ENCODE results near the gene CST5. TPM values are rescaled to one million over a fixed set of nuclear protein-coding genes. Genes with fewer than 3 reads are reported as not detected.
"Not testable (repeated sequence)": the region's sequence is repeated elsewhere in the genome, so short reads cannot be mapped to it uniquely, and the experiment has no call there.

CST5 gene
- total and polyA plus RNA-seq, 4 donors = not detected

DNA sequence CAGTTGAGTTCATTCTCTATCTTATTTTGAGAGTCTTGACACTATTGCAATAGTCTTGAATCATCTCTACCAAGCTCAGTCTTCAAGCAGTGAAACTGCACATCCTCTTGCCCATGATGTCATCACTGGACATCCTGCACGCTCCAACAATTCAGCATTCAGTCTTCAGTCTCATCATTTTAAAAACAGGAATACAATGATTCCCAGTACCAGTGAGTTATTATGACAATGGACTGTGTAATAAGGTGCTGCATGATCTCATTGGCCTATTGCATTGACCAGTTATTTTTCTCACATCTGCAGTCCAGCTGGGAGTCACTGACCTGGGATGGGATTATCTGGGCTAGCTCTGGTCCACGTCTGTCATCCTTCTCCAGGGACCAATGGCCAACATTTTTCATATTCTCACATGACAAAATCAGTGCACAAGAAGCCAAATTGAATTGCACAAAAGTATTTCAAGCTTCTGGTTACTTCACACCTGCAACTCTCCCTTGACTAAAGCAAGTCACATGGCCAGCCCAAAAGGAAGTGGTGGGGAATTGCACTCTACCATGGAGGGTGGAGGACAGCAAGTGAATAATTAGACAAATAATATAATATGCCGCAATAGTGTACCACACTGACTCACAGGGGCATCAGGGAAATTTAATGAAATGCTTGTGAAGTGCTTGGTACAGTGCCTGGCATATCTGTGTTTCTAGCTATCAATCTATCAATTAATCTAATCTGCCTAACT lies 46.6 kb downstream of the CST5 start:
- Histone ChIP-seq H3K4me1 (ENCODE audit: control insufficient read depth in 4 of 4, insufficient read depth in 4 of 4, low read length in 3 of 4) (no peaks in the 10 kb centered on the region), H3K9ac (ENCODE audit: low read depth in 1 of 2, low read length in 2 of 2) (no peak overlapping the region), H3K9me3 (ENCODE audit: control insufficient read depth in 4 of 4, low read length in 3 of 4) (no peaks in the 10 kb centered on the region), H3K36me3 (ENCODE audit: control insufficient read depth in 4 of 4, insufficient read depth in 3 of 4, low read depth in 1 of 4, low read length in 3 of 4) (no peaks in the 10 kb centered on the region), H3K4me3 (ENCODE audit: low read depth in 1 of 3, low read length in 3 of 3) (no peak overlapping the region), H3K27ac (ENCODE audit: low read depth in 1 of 2, low read length in 2 of 2) (no peak overlapping the region), H3K27me3 (ENCODE audit: control insufficient read depth in 4 of 4, insufficient read depth in 4 of 4, low read length in 3 of 4) (no peaks in the 10 kb centered on the region)
- DNase-seq (ENCODE audit: low spot score) = no peak
- WGBS = 57% methylated on average over 3 of the region's 3 CpGs
- TF ChIP-seq RXRA (IDR thresholded peaks at IDR 0.05) = no peak
- TF ChIP-seq, protein P1, sequence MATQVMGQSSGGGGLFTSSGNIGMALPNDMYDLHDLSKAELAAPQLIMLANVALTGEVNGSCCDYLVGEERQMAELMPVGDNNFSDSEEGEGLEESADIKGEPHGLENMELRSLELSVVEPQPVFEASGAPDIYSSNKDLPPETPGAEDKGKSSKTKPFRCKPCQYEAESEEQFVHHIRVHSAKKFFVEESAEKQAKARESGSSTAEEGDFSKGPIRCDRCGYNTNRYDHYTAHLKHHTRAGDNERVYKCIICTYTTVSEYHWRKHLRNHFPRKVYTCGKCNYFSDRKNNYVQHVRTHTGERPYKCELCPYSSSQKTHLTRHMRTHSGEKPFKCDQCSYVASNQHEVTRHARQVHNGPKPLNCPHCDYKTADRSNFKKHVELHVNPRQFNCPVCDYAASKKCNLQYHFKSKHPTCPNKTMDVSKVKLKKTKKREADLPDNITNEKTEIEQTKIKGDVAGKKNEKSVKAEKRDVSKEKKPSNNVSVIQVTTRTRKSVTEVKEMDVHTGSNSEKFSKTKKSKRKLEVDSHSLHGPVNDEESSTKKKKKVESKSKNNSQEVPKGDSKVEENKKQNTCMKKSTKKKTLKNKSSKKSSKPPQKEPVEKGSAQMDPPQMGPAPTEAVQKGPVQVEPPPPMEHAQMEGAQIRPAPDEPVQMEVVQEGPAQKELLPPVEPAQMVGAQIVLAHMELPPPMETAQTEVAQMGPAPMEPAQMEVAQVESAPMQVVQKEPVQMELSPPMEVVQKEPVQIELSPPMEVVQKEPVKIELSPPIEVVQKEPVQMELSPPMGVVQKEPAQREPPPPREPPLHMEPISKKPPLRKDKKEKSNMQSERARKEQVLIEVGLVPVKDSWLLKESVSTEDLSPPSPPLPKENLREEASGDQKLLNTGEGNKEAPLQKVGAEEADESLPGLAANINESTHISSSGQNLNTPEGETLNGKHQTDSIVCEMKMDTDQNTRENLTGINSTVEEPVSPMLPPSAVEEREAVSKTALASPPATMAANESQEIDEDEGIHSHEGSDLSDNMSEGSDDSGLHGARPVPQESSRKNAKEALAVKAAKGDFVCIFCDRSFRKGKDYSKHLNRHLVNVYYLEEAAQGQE (IDR thresholded peaks at IDR 0.05) = no peak
- TF ChIP-seq, protein P2, sequence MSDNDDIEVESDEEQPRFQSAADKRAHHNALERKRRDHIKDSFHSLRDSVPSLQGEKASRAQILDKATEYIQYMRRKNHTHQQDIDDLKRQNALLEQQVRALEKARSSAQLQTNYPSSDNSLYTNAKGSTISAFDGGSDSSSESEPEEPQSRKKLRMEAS (IDR thresholded peaks at IDR 0.05) = no peak
- TF ChIP-seq, protein P3, sequence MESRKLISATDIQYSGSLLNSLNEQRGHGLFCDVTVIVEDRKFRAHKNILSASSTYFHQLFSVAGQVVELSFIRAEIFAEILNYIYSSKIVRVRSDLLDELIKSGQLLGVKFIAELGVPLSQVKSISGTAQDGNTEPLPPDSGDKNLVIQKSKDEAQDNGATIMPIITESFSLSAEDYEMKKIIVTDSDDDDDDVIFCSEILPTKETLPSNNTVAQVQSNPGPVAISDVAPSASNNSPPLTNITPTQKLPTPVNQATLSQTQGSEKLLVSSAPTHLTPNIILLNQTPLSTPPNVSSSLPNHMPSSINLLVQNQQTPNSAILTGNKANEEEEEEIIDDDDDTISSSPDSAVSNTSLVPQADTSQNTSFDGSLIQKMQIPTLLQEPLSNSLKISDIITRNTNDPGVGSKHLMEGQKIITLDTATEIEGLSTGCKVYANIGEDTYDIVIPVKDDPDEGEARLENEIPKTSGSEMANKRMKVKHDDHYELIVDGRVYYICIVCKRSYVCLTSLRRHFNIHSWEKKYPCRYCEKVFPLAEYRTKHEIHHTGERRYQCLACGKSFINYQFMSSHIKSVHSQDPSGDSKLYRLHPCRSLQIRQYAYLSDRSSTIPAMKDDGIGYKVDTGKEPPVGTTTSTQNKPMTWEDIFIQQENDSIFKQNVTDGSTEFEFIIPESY (IDR thresholded peaks at IDR 0.05) = no peak
- no peak for TF ChIP-seq FOXA2 (IDR thresholded peaks at IDR 0.05)
- TF ChIP-seq, protein P4, sequence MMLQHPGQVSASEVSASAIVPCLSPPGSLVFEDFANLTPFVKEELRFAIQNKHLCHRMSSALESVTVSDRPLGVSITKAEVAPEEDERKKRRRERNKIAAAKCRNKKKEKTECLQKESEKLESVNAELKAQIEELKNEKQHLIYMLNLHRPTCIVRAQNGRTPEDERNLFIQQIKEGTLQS (IDR thresholded peaks at IDR 0.05) = no peak
- no peak for TF ChIP-seq SP1 (IDR thresholded peaks at IDR 0.05)
- no peak for TF ChIP-seq TAF1 (conservative IDR thresholded peaks at IDR 0.05)

DNA sequence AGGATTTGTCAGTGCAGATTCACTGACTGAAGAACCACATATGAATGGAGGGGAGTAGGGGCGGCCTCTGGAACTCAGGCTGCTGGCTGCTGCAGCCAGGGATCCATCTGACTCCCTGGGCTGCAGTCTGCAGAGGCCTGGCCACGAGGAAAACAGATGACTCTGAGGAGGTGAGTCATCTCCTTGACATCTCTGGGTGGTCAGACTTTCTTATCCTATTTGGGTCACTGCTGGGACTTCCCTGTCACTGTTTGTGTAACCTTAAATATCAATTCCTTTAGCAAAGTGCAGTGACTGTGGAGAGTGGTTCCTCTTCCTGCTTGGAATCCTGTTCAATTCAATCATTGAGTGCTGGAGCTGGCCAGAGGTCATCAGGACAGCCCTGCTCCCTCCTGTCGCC lies 47.6 kb downstream of the CST5 start:
- WGBS = 52% methylated on average over 3 of the region's 3 CpGs
- not testable (repeated sequence) for H3K9ac ChIP-seq (ENCODE audit: low read depth in 1 of 2, low read length in 2 of 2); H3K27ac ChIP-seq (ENCODE audit: low read depth in 1 of 2, low read length in 2 of 2); H3K4me3 ChIP-seq (ENCODE audit: low read depth in 1 of 3, low read length in 3 of 3); H3K4me1 ChIP-seq (ENCODE audit: control insufficient read depth in 4 of 4, insufficient read depth in 4 of 4, low read length in 3 of 4); H3K9me3 ChIP-seq (ENCODE audit: control insufficient read depth in 4 of 4, low read length in 3 of 4); H3K36me3 ChIP-seq (ENCODE audit: control insufficient read depth in 4 of 4, insufficient read depth in 3 of 4, low read depth in 1 of 4, low read length in 3 of 4); H3K27me3 ChIP-seq (ENCODE audit: control insufficient read depth in 4 of 4, insufficient read depth in 4 of 4, low read length in 3 of 4); DNase-seq (ENCODE audit: low spot score)

DNA sequence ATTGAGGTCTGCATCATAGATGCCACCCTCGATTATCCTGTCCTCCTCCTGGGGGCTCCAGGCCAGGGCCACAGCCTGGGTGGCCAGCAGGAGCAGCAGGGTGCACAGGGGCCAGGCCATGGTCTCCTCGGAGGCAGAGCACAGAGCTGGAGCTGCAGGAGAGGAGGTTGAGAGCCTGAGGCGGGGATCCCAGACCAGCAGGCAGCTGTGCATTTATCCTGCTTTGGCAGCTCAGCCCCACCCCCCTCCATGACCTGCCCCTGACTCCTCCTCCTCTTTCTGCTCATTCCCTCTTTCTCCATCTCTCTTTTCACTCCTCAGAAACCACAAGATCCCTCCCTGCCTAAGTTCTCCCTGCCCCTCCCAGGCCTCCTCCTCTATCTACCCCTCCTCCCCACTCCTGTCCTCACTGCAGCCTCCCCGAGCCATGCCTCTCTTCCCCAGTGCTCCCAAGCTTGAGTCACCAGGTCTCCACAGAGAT lies 53.0 kb downstream of the CST5 start, which contains the start of gene CST2:
CST2 (minus strand) TSS at position 189 of the 481 bp plus-strand sequence; CDS start at position 120, 69 bp downstream.
- DNase-seq (ENCODE audit: low spot score) = no peak
- no peaks in the 10 kb centered on the region for H3K4me1 ChIP-seq (ENCODE audit: control insufficient read depth in 4 of 4, insufficient read depth in 4 of 4, low read length in 3 of 4)
- H3K9me3 ChIP-seq (ENCODE audit: control insufficient read depth in 4 of 4, low read length in 3 of 4) = no peaks in the 10 kb centered on the region
- TF ChIP-seq YY1 (IDR thresholded peaks at IDR 0.05) (no peak), HNF4A (conservative IDR thresholded peaks at IDR 0.05) (no peak), SP1 (IDR thresholded peaks at IDR 0.05) (no peak)
- WGBS = 57% methylated on average over 4 of the region's 4 CpGs
- H3K27me3 ChIP-seq (ENCODE audit: control insufficient read depth in 4 of 4, insufficient read depth in 4 of 4, low read length in 3 of 4) = no peaks in the 10 kb centered on the region
- H3K4me3 ChIP-seq (ENCODE audit: low read depth in 1 of 3, low read length in 3 of 3) = no peak within 1 kb of the TSS
- no peak within 1 kb of the TSS for H3K27ac ChIP-seq (ENCODE audit: low read depth in 1 of 2, low read length in 2 of 2)
- H3K9ac ChIP-seq (ENCODE audit: low read depth in 1 of 2, low read length in 2 of 2) = no peak within 1 kb of the TSS
- no peaks in the 10 kb centered on the region for H3K36me3 ChIP-seq (ENCODE audit: control insufficient read depth in 4 of 4, insufficient read depth in 3 of 4, low read depth in 1 of 4, low read length in 3 of 4)

Other genes starting within 250 kb of the CST5 start
- 100 to 1,000 TPM; 153 to 364 TPM for gene CST3, start 241.8 kb downstream of the CST5 start, total RNA-seq
- gene CST3, start 241.8 kb downstream of the CST5 start, polyA plus RNA-seq = 1,000 to 10,000 TPM in 1 of 2 donors, 100 to 1,000 TPM in 1; 662 to 1,712 TPM
- not detected for gene CST4, start 190.7 kb downstream of the CST5 start, total RNA-seq
- gene CST4, start 190.7 kb downstream of the CST5 start, polyA plus RNA-seq = not detected
- not detected for gene CST1, start 128.8 kb downstream of the CST5 start, total RNA-seq
- not detected for gene CST1, start 128.8 kb downstream of the CST5 start, polyA plus RNA-seq
- not detected for gene CST2, start 53.0 kb downstream of the CST5 start, total RNA-seq
- not detected for gene CST2, start 53.0 kb downstream of the CST5 start, polyA plus RNA-seq
- gene GGTLC1, start 109.0 kb upstream of the CST5 start, total RNA-seq = not detected
- not detected for gene GGTLC1, start 109.0 kb upstream of the CST5 start, polyA plus RNA-seq